Measurements from ENCODE around the gene SIK3.

Gene SIK3

GRCh38 chr11:116879800-116880625 lies 218.2 kb downstream of the SIK3 start:
- DNase-seq (ENCODE audit: low spot score) = peak; percentile 63
- peak; percentile 60 for TF ChIP-seq CTCF (IDR thresholded peaks at IDR 0.05; ENCODE audit: extremely low read depth, missing control alignments)

- no peak for TF ChIP-seq CTCF (IDR thresholded peaks at IDR 0.05; ENCODE audit: extremely low read depth, missing control alignments)
- no peak for DNase-seq (ENCODE audit: low spot score)
Observed at GRCh38 chr11:116876656-116877055, 221.6 kb downstream of the SIK3 start.

GRCh38 chr11:116875194-116875593 lies 223.0 kb downstream of the SIK3 start:
- DNase-seq (ENCODE audit: low spot score) = no peak
- no peak for TF ChIP-seq CTCF (IDR thresholded peaks at IDR 0.05; ENCODE audit: extremely low read depth, missing control alignments)

- DNase-seq (ENCODE audit: low spot score) = no peak
- TF ChIP-seq CTCF (IDR thresholded peaks at IDR 0.05; ENCODE audit: extremely low read depth, missing control alignments) = no peak
Observed at GRCh38 chr11:116874251-116874650, 224.0 kb downstream of the SIK3 start.

- DNase-seq (ENCODE audit: low spot score) = no peak
- TF ChIP-seq CTCF (IDR thresholded peaks at IDR 0.05; ENCODE audit: extremely low read depth, missing control alignments) = no peak
Observed at GRCh38 chr11:116873381-116873780, 224.8 kb downstream of the SIK3 start.

- no peak for TF ChIP-seq CTCF (IDR thresholded peaks at IDR 0.05; ENCODE audit: extremely low read depth, missing control alignments)
- no peak for DNase-seq (ENCODE audit: low spot score)
Observed at GRCh38 chr11:116871248-116871647, 227.0 kb downstream of the SIK3 start.

- TF ChIP-seq CTCF (IDR thresholded peaks at IDR 0.05; ENCODE audit: extremely low read depth, missing control alignments) = no peak
- DNase-seq (ENCODE audit: low spot score) = no peak
Observed at GRCh38 chr11:116870054-116870453, 228.2 kb downstream of the SIK3 start.

Measured in GM20000 (cell line).